Right lobe of liver (tissue), 4 donors: ENCODE data around the gene CYB5RL.

Experiments used
- CTCF ChIP-seq, 4 donors: fragments of 200-600 bp in 3 of 4; fragments of 450-650 bp in 1 of 4; IDR thresholded peaks; one replicate each; pipeline versions ENCODE4 v1.5.1 to v1.8.0; 2016 to 2022; ENCODE audit warnings: antibody characterized with exemption in 4 of 4, mild to moderate bottlenecking in 2 of 4
- POLR2A ChIP-seq: fragments of 450-650 bp; IDR thresholded peaks from one replicate; pipeline ENCODE4 v1.6.1; 2017; ENCODE audit warnings: antibody characterized with exemption, mild to moderate bottlenecking
- donor health status: DM: no; HTN: no; CAD: no.
- donor health status: DM: no; HTN: no; CAD: no.
- donor health status: DM: no; HTN: yes; CAD: no.

DNA sequence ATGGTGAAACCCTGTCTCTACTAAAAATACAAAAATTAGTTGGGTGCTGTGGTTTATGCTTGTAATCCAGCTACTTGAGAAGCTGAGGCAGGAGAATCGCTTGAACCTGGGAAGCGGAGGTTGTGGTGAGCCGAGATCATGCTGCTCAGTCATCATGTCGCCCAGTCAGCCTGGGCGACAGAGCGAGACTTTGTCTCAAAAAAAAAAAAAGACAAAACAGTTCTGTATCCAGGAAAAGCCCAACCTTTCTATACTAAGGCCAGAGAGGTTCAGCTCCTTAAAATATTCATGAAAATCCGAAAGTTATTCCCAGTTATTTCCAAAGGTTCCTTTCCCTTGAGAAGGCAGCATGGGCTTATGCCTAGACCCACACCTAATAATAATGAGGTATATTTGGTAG is 4.4 kb upstream of the CYB5RL start:
- TF ChIP-seq CTCF (IDR thresholded peaks at IDR 0.05): no peak
- TF ChIP-seq POLR2A: no peak
